Upper lobe of left lung (tissue), 4 donors: Measurements from ENCODE around the gene KLC1.

Source experiments
- CTCF ChIP-seq, 6 experiments: fragments of 450-650 bp in 4 of 6; fragments of 200-600 bp in 2 of 6; sonication (generic) in 2 of 6; IDR thresholded peaks; one replicate each; pipeline ENCODE4 v1.5.1; 2016 to 2019; ENCODE audit warnings: antibody characterized with exemption in 6 of 6
- POLR2A ChIP-seq, 4 donors: fragments of 450-650 bp; IDR thresholded peaks; one replicate each; pipeline ENCODE4 v1.5.1; 2016 to 2017; ENCODE audit warnings: antibody characterized with exemption in 4 of 4, mild to moderate bottlenecking in 2 of 4

- TF ChIP-seq POLR2A (IDR thresholded peaks at IDR 0.05): no peak
- no peak for TF ChIP-seq CTCF (IDR thresholded peaks at IDR 0.05)
Observed at GRCh38 chr14:103749452-103749851, 120.4 kb downstream of the KLC1 start.
